Natural killer cell (primary cell): ENCODE data around the gene AZIN2. TPM values are rescaled to one million over a fixed set of nuclear protein-coding genes. Genes with fewer than 3 reads are reported as not detected.

Source experiments
- ATAC-seq, 3 donors: fragments of 150-1000 bp in 2 of 3; fragments of 200-7000 bp in 1 of 3; cut with Tn5 transposase; 1 replicate in 1 of 3; 2 replicates in 2 of 3; pipeline ENCODE4 v1.10.0; 2021; ENCODE audit warnings: mild to moderate bottlenecking in 2 of 3, moderate library complexity in 2 of 3
- DNase-seq, 2 donors: peaks; one replicate each; pipeline versions ENCODE4 v3.0.0 to v3.0.0-alpha.2; 2013 to 2021; ENCODE audit warnings: mixed read lengths in 1 of 2
- H3K27ac ChIP-seq: one replicate; pipeline ENCODE4 v1.5.1; 2013; ENCODE audit warnings: mild to moderate bottlenecking, low read length
- H3K27me3 ChIP-seq: one replicate; pipeline ENCODE4 v1.6.1; 2013; ENCODE audit warnings: low read length; ENCODE audit not compliant: control insufficient read depth, insufficient read depth
- H3K36me3 ChIP-seq: one replicate; pipeline ENCODE4 v1.6.1; 2013; ENCODE audit warnings: low read length; ENCODE audit not compliant: control insufficient read depth, insufficient read depth
- H3K4me1 ChIP-seq: one replicate; pipeline ENCODE4 v1.6.1; 2013; ENCODE audit warnings: low read length; ENCODE audit not compliant: control insufficient read depth, insufficient read depth
- H3K4me3 ChIP-seq: one replicate; pipeline ENCODE4 v1.5.1; 2013; ENCODE audit warnings: low read length
- H3K9me3 ChIP-seq: one replicate; pipeline ENCODE4 v1.6.1; 2013; ENCODE audit warnings: low read length; ENCODE audit not compliant: control insufficient read depth, insufficient read depth
- H3K27ac Mint-ChIP-seq, 2 donors: one replicate each; pipeline ENCODE4 v1.8.0; 2022; ENCODE audit warnings: mild to moderate bottlenecking in 2 of 2, mixed read lengths in 2 of 2, moderate library complexity in 1 of 2
- H3K27me3 Mint-ChIP-seq, 2 donors: one replicate each; pipeline ENCODE4 v1.8.0; 2022; ENCODE audit warnings: low read depth in 2 of 2, mixed read lengths in 2 of 2
- H3K36me3 Mint-ChIP-seq: one replicate; pipeline ENCODE4 v1.8.0; 2022; ENCODE audit warnings: mixed read lengths
- H3K4me1 Mint-ChIP-seq, 2 donors: one replicate each; pipeline ENCODE4 v1.8.0; 2022; ENCODE audit warnings: mixed read lengths in 2 of 2
- H3K4me3 Mint-ChIP-seq: one replicate; pipeline ENCODE4 v1.8.0; 2022; ENCODE audit warnings: mild to moderate bottlenecking, moderate library complexity, mixed read lengths
- H3K9me3 Mint-ChIP-seq, 2 donors: one replicate each; pipeline ENCODE4 v1.8.0; 2022; ENCODE audit warnings: mixed read lengths in 2 of 2
- WGBS: methylation state at CpG from one replicate; pipeline ENCODE4 v1.1.7; 2013; ENCODE audit warnings: missing lambda C conversion rate; ENCODE audit not compliant: insufficient coverage; 5-methylcytosine and 5-hydroxymethylcytosine counted together
- intact Hi-C: fragments of 100-400 bp; cut with micrococcal nuclease; formaldehyde crosslinking; loops from one replicate; pipeline ENCODE4 v1.14.2; 2022
- total RNA-seq, 4 donors: library from RNA; stranded (reverse); fragments of 120-200 nt in 1 of 4; gene quantifications; one replicate each; pipeline versions ENCODE4 v1.2.3 to v1.2.4, GENCODE V29; 2013 to 2022
- TF ChIP-seq, protein P1 (sequence below): fragments of 200-600 bp; IDR thresholded peaks from one replicate; pipeline ENCODE4 v1.8.0; 2022; ENCODE audit warnings: antibody characterized with exemption

The AZIN2 gene
- total RNA-seq, 3 donors from 2014 or later (not counting 1 experiment from before 2014, with no cell fraction given) = 1.9 to 5.1 (median 4.1) TPM

DNA sequence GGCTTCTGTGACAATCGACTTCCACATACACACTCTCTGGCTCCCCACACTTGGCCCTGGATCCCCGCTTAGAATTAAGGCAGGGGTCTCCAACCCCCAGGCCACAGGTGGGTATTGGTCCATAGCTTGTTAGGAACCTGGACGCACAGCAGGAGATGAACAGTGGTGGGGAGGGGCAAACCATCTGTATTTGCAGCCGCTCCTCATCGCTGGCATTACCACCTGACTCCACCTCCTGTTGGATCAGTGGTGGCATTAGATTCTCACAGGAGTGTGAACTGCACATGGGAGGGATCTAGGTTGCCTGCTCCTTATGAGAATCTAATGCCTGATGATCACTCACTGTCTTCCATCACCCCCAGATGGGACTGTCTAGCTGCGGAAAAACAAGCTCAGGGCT, 84.9 kb downstream of the AZIN2 start:
- WGBS = 92% methylated on average over 5 of the region's 6 CpGs
- no peaks in the 10 kb centered on the region for H3K9me3 ChIP-seq
- H3K27me3 Mint-ChIP-seq = no peaks in the 10 kb centered on the region
- DNase-seq = no peak
- no peaks in the 10 kb centered on the region for H3K27me3 ChIP-seq
- H3K4me3 Mint-ChIP-seq = no peak overlapping the region
- H3K27ac Mint-ChIP-seq = no peak overlapping the region
- no peaks in the 10 kb centered on the region for H3K9me3 Mint-ChIP-seq
- no peaks in the 10 kb centered on the region for H3K36me3 Mint-ChIP-seq
- peaks cover 11 to 19% of the 10 kb centered on the region in 2 donors for H3K4me1 Mint-ChIP-seq
- TF ChIP-seq, protein P1, sequence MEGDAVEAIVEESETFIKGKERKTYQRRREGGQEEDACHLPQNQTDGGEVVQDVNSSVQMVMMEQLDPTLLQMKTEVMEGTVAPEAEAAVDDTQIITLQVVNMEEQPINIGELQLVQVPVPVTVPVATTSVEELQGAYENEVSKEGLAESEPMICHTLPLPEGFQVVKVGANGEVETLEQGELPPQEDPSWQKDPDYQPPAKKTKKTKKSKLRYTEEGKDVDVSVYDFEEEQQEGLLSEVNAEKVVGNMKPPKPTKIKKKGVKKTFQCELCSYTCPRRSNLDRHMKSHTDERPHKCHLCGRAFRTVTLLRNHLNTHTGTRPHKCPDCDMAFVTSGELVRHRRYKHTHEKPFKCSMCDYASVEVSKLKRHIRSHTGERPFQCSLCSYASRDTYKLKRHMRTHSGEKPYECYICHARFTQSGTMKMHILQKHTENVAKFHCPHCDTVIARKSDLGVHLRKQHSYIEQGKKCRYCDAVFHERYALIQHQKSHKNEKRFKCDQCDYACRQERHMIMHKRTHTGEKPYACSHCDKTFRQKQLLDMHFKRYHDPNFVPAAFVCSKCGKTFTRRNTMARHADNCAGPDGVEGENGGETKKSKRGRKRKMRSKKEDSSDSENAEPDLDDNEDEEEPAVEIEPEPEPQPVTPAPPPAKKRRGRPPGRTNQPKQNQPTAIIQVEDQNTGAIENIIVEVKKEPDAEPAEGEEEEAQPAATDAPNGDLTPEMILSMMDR = no peak
- H3K4me1 ChIP-seq = no peaks in the 10 kb centered on the region
- H3K27ac ChIP-seq = no peak overlapping the region
- ATAC-seq = no peak
- intact Hi-C loops = no loop called here
- peaks cover 11% of the 10 kb centered on the region for H3K36me3 ChIP-seq
- H3K4me3 ChIP-seq = no peak overlapping the region

DNA sequence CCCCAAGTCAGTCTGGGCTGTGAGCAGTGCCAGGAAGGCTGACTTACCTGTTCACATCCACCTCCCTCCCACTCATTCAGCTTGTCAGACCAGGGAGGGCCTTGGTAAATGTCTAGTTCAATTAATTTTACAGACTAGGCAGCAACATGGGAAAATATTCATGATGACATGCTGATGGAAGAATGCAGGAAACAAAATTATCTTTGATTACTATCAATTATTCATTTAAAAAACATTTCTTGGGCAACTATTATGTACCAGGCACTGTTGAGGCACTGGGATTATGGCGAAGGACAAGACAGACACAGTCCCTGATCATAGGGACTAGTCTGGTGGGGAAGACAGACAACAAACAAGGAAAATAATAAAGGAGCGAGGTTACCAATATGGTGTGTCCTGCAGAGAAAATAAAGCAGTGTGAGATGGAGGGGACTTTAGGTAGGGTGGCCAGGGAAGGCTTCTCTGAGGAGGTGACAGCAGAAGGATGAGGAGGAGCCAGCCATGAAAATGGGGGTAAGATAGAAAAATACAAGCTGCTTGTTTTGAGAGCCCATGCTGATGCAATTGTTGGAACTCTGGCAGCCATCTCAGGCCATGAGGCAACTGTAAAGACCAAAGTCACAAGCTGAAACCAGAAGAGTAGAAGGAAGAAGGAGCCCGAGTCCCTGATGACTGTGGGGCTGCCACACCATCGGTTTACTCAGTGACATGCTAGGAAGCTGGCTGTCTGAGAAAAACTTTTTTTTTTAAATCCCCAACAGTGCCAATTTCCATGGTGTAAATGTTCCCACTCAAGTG, 86.9 kb downstream of the AZIN2 start:
- ATAC-seq (no peak), DNase-seq (no peak)
- 96% methylated on average over 4 of the region's 4 CpGs for WGBS
- H3K4me3 ChIP-seq = no peak overlapping the region
- H3K36me3 Mint-ChIP-seq = no peaks in the 10 kb centered on the region
- no peak overlapping the region for H3K4me3 Mint-ChIP-seq
- H3K4me1 ChIP-seq = peaks cover 3% of the 10 kb centered on the region
- peaks cover 19 to 29% of the 10 kb centered on the region in 2 donors for H3K4me1 Mint-ChIP-seq
- TF ChIP-seq, protein P1 = no peak
- H3K36me3 ChIP-seq = peaks cover 11% of the 10 kb centered on the region
- no peak overlapping the region for H3K27ac ChIP-seq
- no peaks in the 10 kb centered on the region for H3K27me3 Mint-ChIP-seq
- no peaks in the 10 kb centered on the region for H3K9me3 ChIP-seq
- H3K9me3 Mint-ChIP-seq = no peaks in the 10 kb centered on the region
- H3K27me3 ChIP-seq = no peaks in the 10 kb centered on the region
- intact Hi-C loops = no loop called here
- no peak overlapping the region for H3K27ac Mint-ChIP-seq

GRCh38 chr1:33168556-33169289, 87.8 kb downstream of the AZIN2 start:
- TF ChIP-seq, protein P1 = no peak

More at GRCh38 chr1:33168556-33169289, 87.8 kb downstream of the AZIN2 start:
- H3K27ac Mint-ChIP-seq = no peak overlapping the region
- H3K4me1 ChIP-seq = peaks cover 3% of the 10 kb centered on the region
- 88% methylated on average over 11 of the region's 11 CpGs for WGBS
- H3K36me3 Mint-ChIP-seq = no peaks in the 10 kb centered on the region
- intact Hi-C loops = no loop called here
- no peaks in the 10 kb centered on the region for H3K27me3 ChIP-seq
- DNase-seq (no peak), ATAC-seq (no peak)
- H3K9me3 ChIP-seq = no peaks in the 10 kb centered on the region
- H3K27ac ChIP-seq = no peak overlapping the region
- peaks cover 17 to 33% of the 10 kb centered on the region in 2 donors for H3K4me1 Mint-ChIP-seq
- no peaks in the 10 kb centered on the region for H3K9me3 Mint-ChIP-seq
- H3K27me3 Mint-ChIP-seq = no peaks in the 10 kb centered on the region
- H3K4me3 ChIP-seq = no peak overlapping the region
- no peak overlapping the region for H3K4me3 Mint-ChIP-seq
- peaks cover 8% of the 10 kb centered on the region for H3K36me3 ChIP-seq
